Heart left ventricle (tissue), 16 donors: ENCODE measurements around the gene KRT5. TPM values are rescaled to one million over a fixed set of nuclear protein-coding genes. Genes with fewer than 3 reads are reported as not detected.

Source experiments
- ATAC-seq, 4 donors: fragments of 200-7000 bp; cut with Tn5 transposase; one replicate each; pipeline ENCODE4 v1.9.1; 2020 to 2022; ENCODE audit warnings: moderate library complexity in 4 of 4, mild to moderate bottlenecking in 3 of 4, moderate number of reproducible peaks in 1 of 4
- DNase-seq, 5 donors: peaks; one replicate each; pipeline ENCODE4 v3.0.0-alpha.2; 2020
- H3K27ac ChIP-seq, 12 donors: fragments of 200-600 bp; sonication (generic) in 4 of 12; one replicate each; pipeline versions ENCODE4 v1.5.0 to v1.8.0; 2016 to 2022; ENCODE audit warnings: mild to moderate bottlenecking in 2 of 12
- H3K27me3 ChIP-seq, 9 donors: fragments of 200-600 bp; sonication (generic) in 2 of 9; one replicate each; pipeline versions ENCODE4 v1.5.1 to v1.8.0; 2016 to 2022; ENCODE audit warnings: mild to moderate bottlenecking in 3 of 9
- H3K36me3 ChIP-seq, 9 donors: fragments of 200-600 bp; sonication (generic) in 2 of 9; one replicate each; pipeline versions ENCODE4 v1.5.0 to v1.8.0; 2018 to 2022; ENCODE audit warnings: mild to moderate bottlenecking in 2 of 9
- H3K4me1 ChIP-seq, 12 donors: fragments of 200-600 bp; sonication (generic) in 4 of 12; one replicate each; pipeline versions ENCODE4 v1.5.0 to v1.8.0; 2016 to 2022; ENCODE audit warnings: mild to moderate bottlenecking in 3 of 12
- H3K4me3 ChIP-seq, 12 donors: fragments of 200-600 bp; sonication (generic) in 4 of 12; one replicate each; pipeline versions ENCODE4 v1.5.0 to v1.8.0; 2017 to 2022; ENCODE audit warnings: mild to moderate bottlenecking in 9 of 12, moderate library complexity in 4 of 12
- H3K9me3 ChIP-seq, 12 donors: fragments of 200-600 bp; sonication (generic) in 4 of 12; one replicate each; pipeline versions ENCODE4 v1.5.0 to v1.8.0; 2016 to 2022; ENCODE audit warnings: mild to moderate bottlenecking in 1 of 12
- POLR2A ChIP-seq, 2 donors: fragments of 450-650 bp; IDR thresholded peaks; one replicate each; pipeline ENCODE4 v1.6.1; 2017; ENCODE audit warnings: antibody characterized with exemption in 2 of 2, mild to moderate bottlenecking in 2 of 2, moderate library complexity in 2 of 2
- WGBS, 4 donors: extraction: QIAGEN DNeasy Blood & Tissue Kit in 2 of 4; methylation state at CpG; one replicate each; pipeline versions ENCODE4 v1.1.5 to v1.1.7; 2013 to 2018; 5-methylcytosine and 5-hydroxymethylcytosine counted together
- intact Hi-C, 10 donors: fragments of 100-400 bp; cut with DNase I; formaldehyde crosslinking; loops; one replicate each; pipeline versions ENCODE4 v1.11.1 to v1.14.2; 2022
- polyA plus RNA-seq, 2 donors: library from polyadenylated mRNA; stranded (reverse); fragments of 200-250 nt; gene quantifications; one replicate each; pipeline ENCODE4 v1.2.3, GENCODE V29; 2013
- total RNA-seq, 9 donors: library from RNA; depleted of rRNA in 2 of 9; stranded (reverse); fragments of >200 nt in 2 of 9; fragmentation: NEBNext Ultra II Directional in 3 of 9; extraction: Animal tissue kit (Norgen Biotek cat#: 25700) in 3 of 9; gene quantifications; one replicate each; pipeline versions ENCODE4 v1.1.0 to v1.2.4, GENCODE V29; 2016 to 2023
- TF ChIP-seq, protein P1 (sequence below), 12 donors: fragments of 200-600 bp; sonication (generic) in 4 of 12; IDR thresholded peaks; one replicate each; pipeline versions ENCODE4 v1.5.0 to v1.8.0; 2018 to 2022; ENCODE audit warnings: antibody characterized with exemption in 12 of 12, mild to moderate bottlenecking in 5 of 12
- donor health status: ischemic (EF 13 %, LVEDD 7.1; RV severe dilation, severe dysfunction).
- donor health status: healthy with polysubstance abuse.
- donor health status: DM: no; HTN: yes; CAD: no.
- donor health status: DM: no; HTN: no; CAD: no.
- donor health status: ischemic (EF 25% LVEDD 6.9; RV normal size, moderate dysfunction).
- donor health status: ischemic (EF 25% LVEDD 5.7; RV mildly dilated, moderate dysfunction).
- donor health status: healthy.
- donor health status: DM: yes; HTN: yes; CAD: no.
- donor health status: ischemic (EF 35%, LVEDD 5.7; RV mildly dilated, moderate dysfunction).
- donor health status: nonischemic (EF 11% LVEDD 7.7; RV severe dilation, severe dysfunction).
- donor health status: DM: yes; HTN: yes; CAD: no.
- donor health status: PGD.
- donor health status: ischemic (EF 29% LVEDD 5.4; RV normal size, mild dysfunction).
- donor health status: nonischemic (EF 23%, LVEDD 6.1; RV moderate dilation, normal function).

Gene KRT5
- total and polyA plus RNA-seq, 11 donors: 0.40 to 3.4 TPM; not detected in 9

DNA sequence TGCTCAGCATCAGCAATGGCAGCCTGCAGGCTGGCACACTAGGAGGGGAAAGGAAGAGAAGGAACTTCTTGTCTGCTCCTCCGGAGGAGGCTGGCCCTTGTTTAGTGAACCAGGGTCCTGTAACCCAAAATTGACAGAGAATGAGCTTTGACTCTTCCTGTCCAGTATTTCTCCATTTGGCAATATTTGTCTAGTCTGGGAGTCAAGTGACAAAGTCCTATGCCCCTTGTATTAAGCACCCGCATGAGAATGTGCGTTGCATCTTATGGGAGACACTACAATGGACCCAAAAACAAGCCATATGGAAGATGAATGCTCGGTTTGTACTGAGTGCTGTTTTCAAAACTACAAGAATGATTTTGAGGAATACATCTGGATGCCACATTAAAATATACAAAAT lies 50.3 kb downstream of the KRT5 start:
- no peak for DNase-seq
- Histone ChIP-seq H3K27ac (no peak overlapping the region), H3K27me3 (peaks cover 0 to 12% (median 0%) of the 10 kb centered on the region in 9 donors), H3K36me3 (no peaks in the 10 kb centered on the region), H3K9me3 (no peaks in the 10 kb centered on the region), H3K4me1 (no peaks in the 10 kb centered on the region), H3K4me3 (no peak overlapping the region)
- no peak for ATAC-seq
- intact Hi-C loops: no loop called here
- TF ChIP-seq, protein P1, sequence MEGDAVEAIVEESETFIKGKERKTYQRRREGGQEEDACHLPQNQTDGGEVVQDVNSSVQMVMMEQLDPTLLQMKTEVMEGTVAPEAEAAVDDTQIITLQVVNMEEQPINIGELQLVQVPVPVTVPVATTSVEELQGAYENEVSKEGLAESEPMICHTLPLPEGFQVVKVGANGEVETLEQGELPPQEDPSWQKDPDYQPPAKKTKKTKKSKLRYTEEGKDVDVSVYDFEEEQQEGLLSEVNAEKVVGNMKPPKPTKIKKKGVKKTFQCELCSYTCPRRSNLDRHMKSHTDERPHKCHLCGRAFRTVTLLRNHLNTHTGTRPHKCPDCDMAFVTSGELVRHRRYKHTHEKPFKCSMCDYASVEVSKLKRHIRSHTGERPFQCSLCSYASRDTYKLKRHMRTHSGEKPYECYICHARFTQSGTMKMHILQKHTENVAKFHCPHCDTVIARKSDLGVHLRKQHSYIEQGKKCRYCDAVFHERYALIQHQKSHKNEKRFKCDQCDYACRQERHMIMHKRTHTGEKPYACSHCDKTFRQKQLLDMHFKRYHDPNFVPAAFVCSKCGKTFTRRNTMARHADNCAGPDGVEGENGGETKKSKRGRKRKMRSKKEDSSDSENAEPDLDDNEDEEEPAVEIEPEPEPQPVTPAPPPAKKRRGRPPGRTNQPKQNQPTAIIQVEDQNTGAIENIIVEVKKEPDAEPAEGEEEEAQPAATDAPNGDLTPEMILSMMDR (IDR thresholded peaks at IDR 0.05): no peak
- TF ChIP-seq POLR2A (IDR thresholded peaks at IDR 0.05): no peak
- 82 to 93% (median 86%) methylated on average over 4 of the region's 4 CpGs for WGBS, 4 donors

- intact Hi-C loops: no loop called here
- Histone ChIP-seq H3K27me3 (peaks cover 0 to 25% (median 0%) of the 10 kb centered on the region in 9 donors), H3K27ac (no peak overlapping the region), H3K9me3 (no peaks in the 10 kb centered on the region), H3K4me1 (no peaks in the 10 kb centered on the region), H3K36me3 (no peaks in the 10 kb centered on the region), H3K4me3 (no peak overlapping the region)
- ATAC-seq (no peak), DNase-seq (no peak)
- 9 to 30% (median 15%) methylated on average over 2 of the region's 2 CpGs for WGBS, 4 donors
- no peak for TF ChIP-seq POLR2A (IDR thresholded peaks at IDR 0.05)
- TF ChIP-seq, protein P1 (IDR thresholded peaks at IDR 0.05): no peak
These were observed 55.3 kb downstream of the KRT5 start for GRCh38 chr12:52464897-52465296.

Other genes starting within 250 kb of the KRT5 start
- gene KRT86, start 245.7 kb downstream of the KRT5 start, total RNA-seq: not detected
- gene KRT86, start 245.7 kb downstream of the KRT5 start, polyA plus RNA-seq: not detected
- gene KRT81, start 228.9 kb downstream of the KRT5 start, total RNA-seq: not detected
- not detected for gene KRT81, start 228.9 kb downstream of the KRT5 start, polyA plus RNA-seq
- gene KRT83, start 199.0 kb downstream of the KRT5 start, total RNA-seq: not detected
- gene KRT83, start 199.0 kb downstream of the KRT5 start, polyA plus RNA-seq: not detected
- not detected for gene KRT85, start 152.9 kb downstream of the KRT5 start, total RNA-seq
- not detected for gene KRT85, start 152.9 kb downstream of the KRT5 start, polyA plus RNA-seq
- gene KRT84, start 134.7 kb downstream of the KRT5 start, total RNA-seq: not detected
- not detected for gene KRT84, start 134.7 kb downstream of the KRT5 start, polyA plus RNA-seq
- not detected for gene KRT82, start 114.1 kb downstream of the KRT5 start, total RNA-seq
- gene KRT82, start 114.1 kb downstream of the KRT5 start, polyA plus RNA-seq: not detected
- gene KRT75, start 86.0 kb downstream of the KRT5 start, total RNA-seq: not detected
- gene KRT75, start 86.0 kb downstream of the KRT5 start, polyA plus RNA-seq: not detected
- not detected for gene KRT6B, start 68.2 kb downstream of the KRT5 start, total RNA-seq
- gene KRT6B, start 68.2 kb downstream of the KRT5 start, polyA plus RNA-seq: not detected
- gene KRT6C, start 46.6 kb downstream of the KRT5 start, total RNA-seq: not detected
- not detected for gene KRT6C, start 46.6 kb downstream of the KRT5 start, polyA plus RNA-seq
- gene KRT6A, start 27.1 kb downstream of the KRT5 start, total RNA-seq: under 1 TPM in 1 of 9 donors, not detected in 8; 0.11 TPM
- under 1 TPM in 1 of 2 donors, not detected in 1; 0.03 TPM for gene KRT6A, start 27.1 kb downstream of the KRT5 start, polyA plus RNA-seq
- gene KRT71, start 32.8 kb upstream of the KRT5 start, total RNA-seq: not detected
- gene KRT71, start 32.8 kb upstream of the KRT5 start, polyA plus RNA-seq: not detected
- gene KRT74, start 53.4 kb upstream of the KRT5 start, total RNA-seq: not detected
- not detected for gene KRT74, start 53.4 kb upstream of the KRT5 start, polyA plus RNA-seq
- not detected for gene KRT72, start 81.1 kb upstream of the KRT5 start, total RNA-seq
- gene KRT72, start 81.1 kb upstream of the KRT5 start, polyA plus RNA-seq: not detected
- not detected for gene KRT73, start 98.2 kb upstream of the KRT5 start, total RNA-seq
- not detected for gene KRT73, start 98.2 kb upstream of the KRT5 start, polyA plus RNA-seq
- gene KRT2, start 131.8 kb upstream of the KRT5 start, total RNA-seq: not detected
- gene KRT2, start 131.8 kb upstream of the KRT5 start, polyA plus RNA-seq: not detected
- under 1 TPM in 1 of 9 donors, not detected in 8; 0.35 TPM for gene KRT1, start 160.0 kb upstream of the KRT5 start, total RNA-seq
- gene KRT1, start 160.0 kb upstream of the KRT5 start, polyA plus RNA-seq: not detected
- gene KRT77, start 183.1 kb upstream of the KRT5 start, total RNA-seq: not detected
- gene KRT77, start 183.1 kb upstream of the KRT5 start, polyA plus RNA-seq: not detected